GM11168 (cell line): ENCODE results near the gene CIAPIN1.

Source experiments
- in situ Hi-C: fragments of 300-500 bp; cut with MboI; formaldehyde crosslinking; loops from one replicate; pipeline ENCODE4 v1.12.0; 2022; ENCODE audit warnings: low sequenced_read_pairs; ENCODE audit not compliant: unreplicated experiment

The CIAPIN1 gene

GRCh38 chr16:57387598-57388354, 59.4 kb downstream of the CIAPIN1 start:
- in situ Hi-C loops = no loop called here

GRCh38 chr16:57386381-57386951, 60.7 kb downstream of the CIAPIN1 start:
- in situ Hi-C loops = no loop called here

- in situ Hi-C loops = no loop called here
Measured at GRCh38 chr16:57385083-57385482, 62.1 kb downstream of the CIAPIN1 start.

GRCh38 chr16:57384248-57385070, 62.7 kb downstream of the CIAPIN1 start:
- in situ Hi-C loops = no loop called here

- in situ Hi-C loops = no loop called here
Measured at GRCh38 chr16:57383276-57384247, 63.6 kb downstream of the CIAPIN1 start.

- in situ Hi-C loops = no loop called here
Measured at GRCh38 chr16:57382535-57383275, 64.5 kb downstream of the CIAPIN1 start.

GRCh38 chr16:57381791-57382534, 65.2 kb downstream of the CIAPIN1 start:
- in situ Hi-C loops = no loop called here

- in situ Hi-C loops = no loop called here
Measured at GRCh38 chr16:57380671-57381462, 66.3 kb downstream of the CIAPIN1 start.

GRCh38 chr16:57379579-57379978, 67.6 kb downstream of the CIAPIN1 start:
- in situ Hi-C loops = no loop called here
